Neural cell (in vitro differentiated cells): Measurements from ENCODE around the gene SLC35C1.
"Not testable (repeated sequence)": the region's sequence is repeated elsewhere in the genome, so short reads cannot be mapped to it uniquely, and the experiment has no call there.

Experiments
- CTCF ChIP-seq: fragments of 450-650 bp; IDR thresholded peaks from 2 replicates; pipeline ENCODE4 v1.5.1; 2014; ENCODE audit warnings: antibody characterized with exemption, mild to moderate bottlenecking, moderate library complexity; ENCODE audit not compliant: poor library complexity, severe bottlenecking
- EP300 ChIP-seq: fragments of 450-650 bp; conservative IDR thresholded peaks from 2 replicates; pipeline ENCODE4 v1.6.1; 2014; ENCODE audit warnings: antibody characterized with exemption, mild to moderate bottlenecking, moderate library complexity; ENCODE audit not compliant: poor library complexity, severe bottlenecking
- EZH2 ChIP-seq: fragments of 200-600, 300-800 bp; shearing (Covaris generic), sonication (generic); IDR thresholded peaks from 2 replicates; pipeline ENCODE4 v1.6.1; 2014; ENCODE audit warnings: antibody characterized with exemption, low read length, borderline replicate concordance, mild to moderate bottlenecking; ENCODE audit not compliant: insufficient read depth, poor library complexity, severe bottlenecking
- MXI1 ChIP-seq: fragments of 450-650 bp; conservative IDR thresholded peaks from 2 replicates; pipeline ENCODE4 v1.6.1; 2014; ENCODE audit warnings: antibody characterized with exemption, mild to moderate bottlenecking; ENCODE audit not compliant: poor library complexity, severe bottlenecking
- TF ChIP-seq, protein P1 (sequence below): IDR thresholded peaks from 2 replicates; pipeline ENCODE4 v1.6.1; 2012; ENCODE audit warnings: borderline replicate concordance

DNA sequence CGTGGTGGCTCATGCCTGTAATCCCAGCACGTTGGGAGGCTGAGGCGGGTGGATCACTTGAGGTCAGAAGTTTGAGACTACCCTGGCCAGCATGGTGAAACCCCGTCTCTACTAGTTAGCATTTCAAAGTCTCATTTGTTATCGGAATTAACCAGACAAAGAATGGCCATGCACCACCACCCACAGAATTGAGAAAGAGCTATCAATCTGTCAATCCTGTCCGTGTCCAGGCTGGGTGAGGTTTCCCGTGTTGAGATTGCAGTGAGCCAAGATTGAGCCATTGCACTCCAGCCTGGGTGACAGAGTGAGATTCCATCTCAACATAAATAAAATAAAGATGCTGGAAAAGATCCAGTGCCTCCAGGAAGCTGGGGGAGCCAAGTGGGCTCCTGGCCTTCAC, 21.5 kb downstream of the SLC35C1 start:
- not testable (repeated sequence) for TF ChIP-seq CTCF, EZH2, MXI1, EP300
- TF ChIP-seq, protein P1, sequence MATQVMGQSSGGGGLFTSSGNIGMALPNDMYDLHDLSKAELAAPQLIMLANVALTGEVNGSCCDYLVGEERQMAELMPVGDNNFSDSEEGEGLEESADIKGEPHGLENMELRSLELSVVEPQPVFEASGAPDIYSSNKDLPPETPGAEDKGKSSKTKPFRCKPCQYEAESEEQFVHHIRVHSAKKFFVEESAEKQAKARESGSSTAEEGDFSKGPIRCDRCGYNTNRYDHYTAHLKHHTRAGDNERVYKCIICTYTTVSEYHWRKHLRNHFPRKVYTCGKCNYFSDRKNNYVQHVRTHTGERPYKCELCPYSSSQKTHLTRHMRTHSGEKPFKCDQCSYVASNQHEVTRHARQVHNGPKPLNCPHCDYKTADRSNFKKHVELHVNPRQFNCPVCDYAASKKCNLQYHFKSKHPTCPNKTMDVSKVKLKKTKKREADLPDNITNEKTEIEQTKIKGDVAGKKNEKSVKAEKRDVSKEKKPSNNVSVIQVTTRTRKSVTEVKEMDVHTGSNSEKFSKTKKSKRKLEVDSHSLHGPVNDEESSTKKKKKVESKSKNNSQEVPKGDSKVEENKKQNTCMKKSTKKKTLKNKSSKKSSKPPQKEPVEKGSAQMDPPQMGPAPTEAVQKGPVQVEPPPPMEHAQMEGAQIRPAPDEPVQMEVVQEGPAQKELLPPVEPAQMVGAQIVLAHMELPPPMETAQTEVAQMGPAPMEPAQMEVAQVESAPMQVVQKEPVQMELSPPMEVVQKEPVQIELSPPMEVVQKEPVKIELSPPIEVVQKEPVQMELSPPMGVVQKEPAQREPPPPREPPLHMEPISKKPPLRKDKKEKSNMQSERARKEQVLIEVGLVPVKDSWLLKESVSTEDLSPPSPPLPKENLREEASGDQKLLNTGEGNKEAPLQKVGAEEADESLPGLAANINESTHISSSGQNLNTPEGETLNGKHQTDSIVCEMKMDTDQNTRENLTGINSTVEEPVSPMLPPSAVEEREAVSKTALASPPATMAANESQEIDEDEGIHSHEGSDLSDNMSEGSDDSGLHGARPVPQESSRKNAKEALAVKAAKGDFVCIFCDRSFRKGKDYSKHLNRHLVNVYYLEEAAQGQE = not testable (repeated sequence)
